ENCODE data around the gene SARS1. TPM values are rescaled to one million over a fixed set of nuclear protein-coding genes. Genes with fewer than 3 reads are reported as not detected.

Gene SARS1
- total RNA-seq, 1 donor from 2014 or later, result 153 TPM

DNA sequence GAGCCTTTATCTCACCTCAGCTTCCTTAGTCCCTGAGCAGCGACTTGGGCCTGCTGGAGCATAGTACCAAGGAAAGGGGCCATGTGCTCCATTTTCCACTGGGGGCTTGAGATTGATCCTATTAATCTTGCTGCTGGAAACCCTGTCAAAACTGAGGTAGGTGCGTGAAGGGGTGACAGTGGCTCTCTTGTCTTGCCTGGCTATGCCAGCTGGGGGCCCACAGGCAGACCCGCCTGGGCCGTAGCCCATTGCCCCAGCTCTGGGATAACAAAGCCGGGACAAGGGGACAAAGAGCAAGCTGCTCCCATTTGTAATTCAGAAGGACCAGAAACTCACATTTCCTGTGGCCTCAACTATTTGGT is 25.3 kb downstream of the SARS1 start:
- no peak for DNase-seq (ENCODE audit: low read depth)
- TF ChIP-seq, protein P1, sequence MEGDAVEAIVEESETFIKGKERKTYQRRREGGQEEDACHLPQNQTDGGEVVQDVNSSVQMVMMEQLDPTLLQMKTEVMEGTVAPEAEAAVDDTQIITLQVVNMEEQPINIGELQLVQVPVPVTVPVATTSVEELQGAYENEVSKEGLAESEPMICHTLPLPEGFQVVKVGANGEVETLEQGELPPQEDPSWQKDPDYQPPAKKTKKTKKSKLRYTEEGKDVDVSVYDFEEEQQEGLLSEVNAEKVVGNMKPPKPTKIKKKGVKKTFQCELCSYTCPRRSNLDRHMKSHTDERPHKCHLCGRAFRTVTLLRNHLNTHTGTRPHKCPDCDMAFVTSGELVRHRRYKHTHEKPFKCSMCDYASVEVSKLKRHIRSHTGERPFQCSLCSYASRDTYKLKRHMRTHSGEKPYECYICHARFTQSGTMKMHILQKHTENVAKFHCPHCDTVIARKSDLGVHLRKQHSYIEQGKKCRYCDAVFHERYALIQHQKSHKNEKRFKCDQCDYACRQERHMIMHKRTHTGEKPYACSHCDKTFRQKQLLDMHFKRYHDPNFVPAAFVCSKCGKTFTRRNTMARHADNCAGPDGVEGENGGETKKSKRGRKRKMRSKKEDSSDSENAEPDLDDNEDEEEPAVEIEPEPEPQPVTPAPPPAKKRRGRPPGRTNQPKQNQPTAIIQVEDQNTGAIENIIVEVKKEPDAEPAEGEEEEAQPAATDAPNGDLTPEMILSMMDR (conservative IDR thresholded peaks at IDR 0.05; ENCODE audit: low read depth, low read length), result no peak
- no peak overlapping the region for H3K4me3 ChIP-seq (ENCODE audit: low read depth, low read length)

GRCh38 chr1:109239409-109240068 is 25.8 kb downstream of the SARS1 start:
- no peak overlapping the region for H3K4me3 ChIP-seq (ENCODE audit: low read depth, low read length)
- no peak for DNase-seq (ENCODE audit: low read depth)

DNA sequence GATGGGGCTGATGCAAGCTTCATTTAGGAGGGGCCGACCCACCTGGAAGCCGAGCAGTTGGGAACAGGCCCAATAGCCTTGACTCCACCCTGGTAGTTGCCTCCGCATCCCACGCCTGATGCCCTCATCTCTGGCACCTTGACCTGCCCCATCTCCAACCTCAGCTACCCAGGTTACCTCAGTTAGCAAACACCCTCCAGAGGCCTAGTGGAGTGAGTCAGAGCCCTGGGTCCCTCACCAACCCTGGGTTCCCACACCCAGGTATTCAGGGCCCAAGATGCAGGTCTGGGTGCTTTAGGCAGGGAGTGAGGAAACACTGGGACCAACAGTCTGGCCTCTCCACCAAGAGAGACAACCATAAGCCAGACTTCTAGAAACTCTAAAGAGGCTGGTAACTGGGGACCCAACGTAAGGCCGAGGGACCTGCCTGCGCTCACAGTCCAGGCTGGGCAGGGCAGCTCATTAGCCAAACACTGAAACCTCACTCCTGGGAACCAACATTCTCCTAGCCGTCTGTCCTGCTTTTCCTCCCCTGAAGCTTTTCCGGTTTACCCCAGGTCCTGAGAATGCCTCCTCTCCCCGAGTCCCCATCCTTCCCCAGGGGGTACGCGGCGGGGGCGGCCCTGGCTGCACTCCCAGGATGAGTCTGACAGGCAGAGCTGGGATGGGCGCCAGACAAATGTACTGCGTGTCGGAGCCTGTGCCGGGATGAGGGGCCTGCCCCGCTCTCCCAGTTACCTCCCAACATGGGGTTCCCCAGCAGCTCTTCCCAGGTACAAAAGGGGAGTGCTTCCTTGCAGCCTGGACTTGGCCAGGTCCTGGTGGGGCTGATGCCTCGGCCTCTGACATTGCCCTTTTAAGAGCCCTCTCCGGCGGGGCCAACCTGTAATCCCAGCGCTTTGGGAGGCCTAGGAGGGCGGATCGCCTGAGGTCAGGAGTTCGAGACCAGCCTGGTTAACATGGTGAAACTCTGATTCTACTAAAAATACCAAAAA is 26.7 kb downstream of the SARS1 start:
- DNase-seq (ENCODE audit: low read depth), result no peak
- TF ChIP-seq, protein P1 (conservative IDR thresholded peaks at IDR 0.05; ENCODE audit: low read depth, low read length), result no peak
- no peak overlapping the region for H3K4me3 ChIP-seq (ENCODE audit: low read depth, low read length)

More at GRCh38 chr1:109239409-109240068, 25.8 kb downstream of the SARS1 start:
- TF ChIP-seq, protein P1 (conservative IDR thresholded peaks at IDR 0.05; ENCODE audit: low read depth, low read length), result peak; percentile 78

GRCh38 chr1:109241344-109241743 is 27.6 kb downstream of the SARS1 start:
- TF ChIP-seq, protein P1 (conservative IDR thresholded peaks at IDR 0.05; ENCODE audit: low read depth, low read length), result no peak
- H3K4me3 ChIP-seq (ENCODE audit: low read depth, low read length), result no peak overlapping the region
- no peak for DNase-seq (ENCODE audit: low read depth)

DNA sequence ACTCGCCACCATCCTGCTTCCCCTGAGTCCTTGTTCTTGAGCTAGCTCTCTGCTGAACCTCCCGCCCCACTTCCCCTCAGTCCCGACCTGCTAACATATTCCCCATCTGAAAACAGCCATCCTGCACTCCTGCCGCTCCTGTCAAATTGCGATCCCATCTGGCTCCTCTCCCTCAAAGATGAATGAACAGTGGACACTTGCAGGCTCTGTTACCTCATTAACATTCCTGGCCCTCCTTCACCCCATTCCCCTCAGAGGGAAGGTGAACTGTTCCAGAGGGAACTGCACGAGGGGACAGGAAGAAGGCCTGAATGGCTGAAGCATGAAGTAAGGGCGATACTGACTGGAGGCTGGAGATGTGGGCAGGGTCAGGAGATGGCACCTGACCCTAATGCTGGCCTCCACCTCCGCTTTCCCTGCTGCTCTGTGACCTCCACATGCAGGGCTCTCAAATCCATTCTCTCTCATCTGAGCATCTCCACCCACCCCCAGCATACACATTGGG is 28.2 kb downstream of the SARS1 start:
- H3K4me3 ChIP-seq (ENCODE audit: low read depth, low read length), result no peak overlapping the region
- TF ChIP-seq, protein P1 (conservative IDR thresholded peaks at IDR 0.05; ENCODE audit: low read depth, low read length), result no peak
- DNase-seq (ENCODE audit: low read depth), result no peak

DNA sequence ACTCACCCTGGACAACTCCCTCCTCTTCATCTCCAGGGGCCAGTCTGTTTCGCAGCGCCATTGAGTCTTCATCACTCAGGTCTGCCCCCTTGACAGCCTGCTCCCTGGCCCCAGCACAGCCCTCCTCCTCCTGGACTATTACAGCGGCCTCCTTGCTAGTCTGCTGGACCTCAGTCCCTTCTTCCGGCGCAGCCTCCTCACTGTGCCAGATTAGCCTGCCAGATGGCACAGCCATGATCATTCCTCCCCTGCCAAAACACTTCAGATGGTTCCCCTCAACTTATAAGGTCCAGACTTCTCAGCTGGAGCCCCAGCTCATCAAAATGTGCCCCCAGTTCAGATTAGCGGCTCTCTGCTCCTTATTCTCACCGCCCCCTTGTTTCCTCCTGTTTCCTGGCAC is 28.7 kb downstream of the SARS1 start:
- H3K4me3 ChIP-seq (ENCODE audit: low read depth, low read length), result no peak overlapping the region
- no peak for DNase-seq (ENCODE audit: low read depth)
- TF ChIP-seq, protein P1 (conservative IDR thresholded peaks at IDR 0.05; ENCODE audit: low read depth, low read length), result no peak
